Right hindlimb (tissue), 1 donor: ENCODE data around the gene PTPA.

Experiments
- DNase-seq: peaks from one replicate; pipeline ENCODE4 v3.0.0-alpha.2; 2018

Gene PTPA

GRCh38 chr9:129084087-129084486 is 27.1 kb upstream of the PTPA start:
- no peak for DNase-seq

- DNase-seq = no peak
These were observed 22.0 kb upstream of the PTPA start for GRCh38 chr9:129089246-129089645.

GRCh38 chr9:129093602-129094386 is 17.4 kb upstream of the PTPA start:
- no peak for DNase-seq

GRCh38 chr9:129094387-129095169 is 16.6 kb upstream of the PTPA start:
- DNase-seq = no peak

GRCh38 chr9:129095170-129095667 is 16.0 kb upstream of the PTPA start:
- no peak for DNase-seq

- DNase-seq = no peak
These were observed 15.3 kb upstream of the PTPA start for GRCh38 chr9:129095908-129096307.

- DNase-seq = no peak
These were observed 13.4 kb upstream of the PTPA start for GRCh38 chr9:129097671-129098306.

GRCh38 chr9:129098328-129098727 is 12.9 kb upstream of the PTPA start:
- DNase-seq = peak; percentile 10

- no peak for DNase-seq
These were observed 10.6 kb upstream of the PTPA start for GRCh38 chr9:129100383-129101169.

- no peak for DNase-seq
These were observed 9.9 kb upstream of the PTPA start for GRCh38 chr9:129101279-129101678.

GRCh38 chr9:129102095-129102525 is 9.1 kb upstream of the PTPA start:
- no peak for DNase-seq

GRCh38 chr9:129102791-129103594 is 8.2 kb upstream of the PTPA start:
- no peak for DNase-seq

- DNase-seq = no peak
These were observed 7.6 kb upstream of the PTPA start for GRCh38 chr9:129103595-129103965.

GRCh38 chr9:129104051-129104450 is 7.2 kb upstream of the PTPA start:
- no peak for DNase-seq

GRCh38 chr9:129105857-129106694 is 5.1 kb upstream of the PTPA start:
- no peak for DNase-seq

- no peak for DNase-seq
These were observed 3.6 kb upstream of the PTPA start for GRCh38 chr9:129107651-129108050.

- DNase-seq = no peak
These were observed 3.0 kb upstream of the PTPA start for GRCh38 chr9:129108083-129108804.

- DNase-seq = no peak
These were observed 2.2 kb upstream of the PTPA start for GRCh38 chr9:129108805-129109536.

GRCh38 chr9:129109537-129109903 is 1.7 kb upstream of the PTPA start:
- DNase-seq = no peak
